GM18505 (cell line): ENCODE measurements around the gene GDPD5.

Experiments used
- ATAC-seq: cut with Tn5 transposase; IDR thresholded peaks from one replicate; pipeline ENCODE4 v1.9.1; 2021; ENCODE audit not compliant: unreplicated experiment
- POLR2A ChIP-seq: IDR thresholded peaks from 4 replicates; pipeline ENCODE4 v1.6.1; 2011; ENCODE audit warnings: borderline replicate concordance; ENCODE audit not compliant: insufficient read depth, insufficient read length; ENCODE audit errors: extremely low read depth

GDPD5 gene

GRCh38 chr11:75493626-75494025, 32.1 kb downstream of the GDPD5 start:
- no peak for TF ChIP-seq POLR2A

GRCh38 chr11:75492181-75492820, 33.4 kb downstream of the GDPD5 start:
- peak; percentile 51 for TF ChIP-seq POLR2A
- no peak for ATAC-seq

More at GRCh38 chr11:75493626-75494025, 32.1 kb downstream of the GDPD5 start:
- ATAC-seq: no peak

DNA sequence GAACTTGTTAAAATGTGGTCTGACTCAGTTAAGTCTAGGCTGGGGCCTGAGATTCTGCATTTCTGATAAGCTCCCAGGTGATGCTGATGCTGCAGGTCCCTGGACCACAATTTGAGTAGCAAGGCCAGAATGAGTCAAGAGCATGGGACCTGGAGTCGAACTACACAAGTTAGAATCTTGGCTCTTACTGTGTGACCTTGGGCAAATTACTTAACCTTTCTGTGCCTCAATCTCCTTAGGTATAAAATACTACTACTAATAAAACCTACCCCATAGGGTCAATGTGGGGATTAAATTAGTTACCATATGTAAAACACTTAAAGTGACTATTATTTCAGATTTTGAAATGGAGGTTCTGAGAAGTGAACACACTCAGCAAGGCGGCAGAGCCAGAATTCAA, 34.3 kb downstream of the GDPD5 start:
- TF ChIP-seq POLR2A: no peak
- ATAC-seq: no peak

DNA sequence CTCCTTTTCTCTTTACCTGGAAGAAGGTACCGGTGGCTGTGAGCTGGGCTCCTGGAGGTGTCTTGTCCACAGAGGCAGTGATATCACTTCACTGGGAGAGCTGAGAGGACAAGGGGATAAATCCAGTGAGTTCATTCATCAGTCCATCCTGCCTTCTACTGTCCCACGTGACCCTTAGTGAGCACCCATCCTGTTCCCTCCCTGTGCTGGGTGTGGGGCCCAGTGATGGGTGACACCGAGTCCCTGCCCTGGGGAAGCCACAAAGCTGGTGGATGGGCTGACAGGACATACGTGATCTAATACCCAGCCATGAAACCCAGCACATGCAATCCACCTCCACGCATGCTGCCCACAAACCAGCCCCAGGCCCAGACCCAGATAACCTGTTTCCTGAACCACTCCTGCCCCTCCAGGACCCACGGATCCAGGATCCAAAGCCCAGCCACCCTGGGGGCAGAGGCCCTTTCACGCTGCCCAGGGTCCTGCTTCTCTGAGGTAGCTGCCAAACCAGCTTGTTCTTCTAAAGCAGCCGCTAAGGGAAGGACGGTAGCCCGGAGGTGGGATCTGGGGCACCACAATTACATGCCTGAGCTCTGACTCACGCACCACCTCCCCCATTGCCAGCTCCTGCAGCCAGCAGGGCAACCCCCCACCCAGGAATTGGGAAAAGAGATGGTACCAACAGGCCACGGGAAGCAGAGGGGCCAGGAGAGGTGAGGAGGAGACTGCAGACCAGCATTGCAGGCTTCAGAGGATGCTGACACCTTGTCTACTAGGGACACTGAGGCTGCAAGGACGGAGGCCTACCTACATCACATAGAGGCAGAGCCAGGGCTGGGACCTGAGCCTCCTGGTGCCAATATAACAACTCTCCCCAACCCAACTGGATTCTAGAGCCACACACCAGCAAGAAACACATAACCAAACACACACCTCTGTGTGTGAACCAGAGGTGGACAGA, 35.2 kb downstream of the GDPD5 start:
- no peak for ATAC-seq
- TF ChIP-seq POLR2A: no peak

DNA sequence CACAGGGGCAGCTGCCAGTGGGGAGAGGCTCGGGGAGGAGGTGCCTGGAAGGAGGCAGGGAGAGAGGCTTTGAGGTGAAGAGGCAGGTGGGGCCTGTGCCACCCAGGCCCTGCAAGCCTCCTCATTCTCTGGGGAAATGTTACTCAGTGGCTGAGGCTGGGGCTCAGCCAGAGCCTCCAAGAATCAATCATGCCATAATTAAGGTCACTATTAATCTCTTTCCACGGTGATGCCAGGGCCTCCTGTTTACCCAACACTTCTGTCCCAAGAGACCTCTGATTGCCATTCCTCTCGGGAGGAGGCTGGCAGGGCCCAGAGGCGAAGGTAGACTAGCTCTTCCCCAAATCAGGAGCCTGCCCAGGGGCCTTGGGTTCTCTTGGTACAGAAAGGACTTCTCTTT, 38.4 kb downstream of the GDPD5 start:
- TF ChIP-seq POLR2A: no peak
- ATAC-seq: no peak

GRCh38 chr11:75485742-75486141, 40.0 kb downstream of the GDPD5 start:
- TF ChIP-seq POLR2A: no peak
- ATAC-seq: no peak

DNA sequence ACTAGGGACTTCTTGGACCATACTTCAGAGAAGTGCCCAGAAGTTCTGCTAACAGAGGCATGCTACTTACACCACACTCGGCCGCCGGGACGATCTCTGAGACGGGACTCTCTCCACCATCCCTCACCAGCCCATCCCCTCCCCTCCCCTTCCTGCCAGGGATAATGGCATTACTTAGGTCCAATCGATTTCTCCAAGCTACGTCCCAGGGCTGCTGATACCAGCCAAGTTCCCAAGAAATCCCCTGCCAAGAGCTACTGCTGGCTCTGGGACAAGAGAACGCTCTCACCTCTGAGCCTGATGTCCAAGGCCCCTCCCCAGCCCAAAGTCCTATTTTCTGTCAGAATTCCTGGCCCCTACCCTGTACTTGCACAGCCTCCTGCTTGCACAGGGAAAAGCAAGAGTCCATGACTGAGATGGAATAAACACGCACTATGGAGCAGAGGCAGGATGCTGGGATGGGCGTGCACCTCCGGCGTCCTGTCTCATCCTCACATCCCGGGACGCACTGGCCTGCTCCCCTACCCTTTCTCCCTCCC, 42.7 kb downstream of the GDPD5 start:
- TF ChIP-seq POLR2A: no peak

DNA sequence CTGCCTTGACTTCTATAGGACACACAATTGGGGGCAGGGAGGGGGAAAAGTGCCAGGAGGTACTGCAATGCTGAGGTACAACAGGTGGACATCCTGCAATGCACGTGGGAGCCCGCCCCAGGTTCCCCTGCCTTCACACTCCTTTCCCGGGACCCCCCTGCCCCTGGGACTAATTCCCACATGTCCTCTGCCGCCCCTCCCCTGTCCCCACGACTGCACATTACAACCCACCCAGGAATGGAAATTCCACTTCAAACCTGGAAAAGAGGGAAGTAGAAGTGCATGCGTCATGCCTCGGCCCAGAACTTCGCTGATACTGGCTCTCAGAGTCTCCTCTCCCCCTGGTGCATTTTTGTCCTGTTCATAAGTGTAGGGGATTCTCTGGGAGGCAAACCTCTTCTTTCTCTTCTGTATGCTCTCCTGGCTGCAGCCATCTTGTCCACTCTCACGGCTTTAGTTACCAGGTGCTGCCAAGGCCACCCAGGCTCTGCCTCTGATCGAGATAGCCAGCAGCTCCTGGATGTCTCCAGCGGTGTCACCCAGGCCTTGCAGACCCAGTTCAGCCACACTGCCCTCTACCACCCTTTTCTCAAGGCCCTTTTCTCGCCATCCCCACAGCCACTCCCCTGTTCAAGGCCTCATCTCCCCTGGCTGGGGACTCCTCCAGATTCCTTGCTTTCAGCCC, 43.7 kb downstream of the GDPD5 start:
- no peak for ATAC-seq
- no peak for TF ChIP-seq POLR2A

More for the DNA sequence above, 42.7 kb downstream of the GDPD5 start:
- no peak for ATAC-seq

GRCh38 chr11:75481223-75481921, 44.4 kb downstream of the GDPD5 start:
- no peak for TF ChIP-seq POLR2A
- no peak for ATAC-seq

DNA sequence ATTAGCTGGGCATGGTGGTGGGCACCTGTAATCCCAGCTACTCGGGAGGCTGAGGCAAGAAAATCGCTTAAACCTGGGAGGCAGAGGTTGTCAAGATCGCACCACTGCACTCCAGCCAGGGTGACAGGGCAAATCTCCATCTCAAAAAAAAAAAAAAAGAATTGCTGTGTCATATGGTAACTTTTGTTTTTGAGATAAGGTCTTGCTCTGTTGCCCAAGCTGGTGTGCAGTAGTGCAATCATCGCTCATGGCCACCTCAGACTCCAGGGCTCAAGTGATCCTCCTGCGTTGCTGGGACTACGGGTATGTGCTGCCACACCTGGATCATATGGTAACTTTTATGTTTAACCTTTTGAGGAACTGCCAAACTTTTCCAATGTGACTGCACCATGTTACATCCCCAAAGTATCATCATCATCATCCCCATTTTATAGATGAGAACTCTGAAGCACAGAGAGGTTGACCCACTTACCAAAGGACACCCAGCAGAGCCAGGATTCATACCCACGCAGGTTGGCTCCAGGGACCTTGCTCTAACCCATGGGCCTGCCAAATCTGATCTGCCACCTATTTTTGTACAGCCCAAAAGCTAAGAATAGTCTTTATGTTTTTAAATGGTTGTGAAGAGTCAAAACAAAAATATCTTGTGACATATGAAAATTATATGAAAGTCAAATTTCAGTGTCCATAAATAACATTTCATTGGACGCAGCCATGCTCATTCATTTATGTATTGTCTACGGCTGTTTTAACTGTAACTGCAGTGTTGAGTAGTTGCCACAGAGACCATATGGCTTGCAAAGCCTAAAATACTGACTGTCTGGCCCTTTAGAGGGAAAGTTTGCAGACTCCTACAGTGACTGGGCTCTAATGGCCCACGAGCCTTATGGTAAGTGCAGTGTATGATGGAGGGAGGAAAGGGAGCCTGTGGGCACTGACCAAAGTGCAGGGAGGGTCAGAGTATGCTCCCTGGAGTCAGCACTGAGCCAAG, 45.3 kb downstream of the GDPD5 start:
- no peak for TF ChIP-seq POLR2A
- ATAC-seq: no peak

DNA sequence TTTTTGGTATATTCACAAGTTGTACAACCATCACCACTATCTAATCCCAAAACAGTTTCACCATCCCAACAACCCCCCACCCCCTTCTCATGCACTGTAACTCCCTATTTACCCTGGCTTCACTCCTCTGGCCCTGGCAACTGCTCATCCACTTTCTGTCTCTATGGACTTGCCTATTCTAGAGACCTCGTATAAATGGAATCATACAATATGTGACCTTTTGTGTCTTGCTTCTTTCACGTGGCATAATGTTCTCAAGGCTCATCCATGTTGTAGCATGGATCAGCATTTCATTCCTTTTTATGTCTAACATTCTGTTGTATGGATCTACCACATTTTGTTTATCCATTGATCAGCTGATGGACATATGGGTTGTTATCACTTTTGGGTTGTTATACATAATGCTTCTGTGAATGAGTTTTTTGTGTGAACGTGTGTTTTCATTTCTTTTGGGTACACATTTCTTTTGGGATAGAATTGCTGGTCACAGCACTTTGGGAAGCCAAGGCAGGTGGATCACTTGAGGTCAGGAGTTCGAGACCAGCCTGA, 46.1 kb downstream of the GDPD5 start:
- ATAC-seq: no peak
- TF ChIP-seq POLR2A: no peak
